ENCODE results near the gene SCN8A. TPM values are rescaled to one million over a fixed set of nuclear protein-coding genes. Genes with fewer than 3 reads are reported as not detected.
"Not testable (repeated sequence)": the region's sequence is repeated elsewhere in the genome, so short reads cannot be mapped to it uniquely, and the experiment has no call there.

Gene SCN8A
- total RNA-seq, 2 experiments from 2014 or later, result 0.52 to 0.67 TPM

GRCh38 chr12:51631591-51631990 is 40.6 kb downstream of the SCN8A start:
- no peaks in the 10 kb centered on the region for H3K9me3 Mint-ChIP-seq
- POLR2A ChIA-PET, result no interaction called here
- no peak overlapping the region for H3K27ac Mint-ChIP-seq
- H3K36me3 Mint-ChIP-seq (ENCODE audit: low read depth), result no peaks in the 10 kb centered on the region
- CTCF ChIA-PET, result no interaction called here
- H3K4me1 Mint-ChIP-seq, result no peaks in the 10 kb centered on the region
- no peak overlapping the region for H3K4me3 Mint-ChIP-seq
- DNase-seq, result no peak
- H3K27me3 Mint-ChIP-seq, result peaks cover 17% of the 10 kb centered on the region

- Mint-ChIP-seq H3K9me3 (no peaks in the 10 kb centered on the region), H3K36me3 (ENCODE audit: low read depth) (no peaks in the 10 kb centered on the region)
- CTCF ChIA-PET, result no interaction called here
These were observed 41.6 kb downstream of the SCN8A start for GRCh38 chr12:51632623-51633022.

DNA sequence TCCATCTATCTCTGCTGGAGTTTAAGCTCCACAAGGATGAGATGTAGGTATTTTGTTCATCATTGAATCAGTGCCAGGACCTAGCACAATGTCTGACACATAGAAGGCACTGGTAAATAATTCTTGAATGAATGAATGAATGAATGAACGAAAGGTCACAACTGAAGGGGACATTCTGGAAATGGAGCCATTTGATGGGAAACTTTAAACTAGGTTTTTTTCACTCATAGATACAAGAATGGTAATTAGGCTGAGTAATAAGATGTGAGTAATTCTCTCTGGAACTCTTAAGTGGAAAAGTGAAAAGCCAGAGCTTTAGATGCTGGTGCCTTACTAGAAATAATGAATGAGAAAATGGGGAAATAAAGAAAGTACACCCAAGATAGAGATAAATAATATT is 44.3 kb downstream of the SCN8A start:
- Mint-ChIP-seq H3K27me3 (peaks cover 9% of the 10 kb centered on the region), H3K4me1 (no peaks in the 10 kb centered on the region), H3K4me3 (no peak overlapping the region), H3K9me3 (no peaks in the 10 kb centered on the region), H3K36me3 (ENCODE audit: low read depth) (no peaks in the 10 kb centered on the region), H3K27ac (no peak overlapping the region)
- POLR2A ChIA-PET, result no interaction called here
- no peak for DNase-seq
- CTCF ChIA-PET, result interaction anchor here (1.3 kb wide), 1 partner anchor 74 kb away, joined by 3 read pairs; no protein-coding TSS in a partner anchor

More at GRCh38 chr12:51632623-51633022, 41.6 kb downstream of the SCN8A start:
- no peak overlapping the region for H3K4me3 Mint-ChIP-seq
- H3K4me1 Mint-ChIP-seq, result no peaks in the 10 kb centered on the region
- POLR2A ChIA-PET, result no interaction called here
- DNase-seq, result no peak
- peaks cover 15% of the 10 kb centered on the region for H3K27me3 Mint-ChIP-seq
- no peak overlapping the region for H3K27ac Mint-ChIP-seq

GRCh38 chr12:51636581-51636980 is 45.5 kb downstream of the SCN8A start:
- Mint-ChIP-seq H3K4me1 (no peaks in the 10 kb centered on the region), H3K27me3 (peaks cover 12% of the 10 kb centered on the region), H3K4me3 (no peak overlapping the region), H3K27ac (no peak overlapping the region), H3K9me3 (no peaks in the 10 kb centered on the region), H3K36me3 (ENCODE audit: low read depth) (no peaks in the 10 kb centered on the region)
- POLR2A ChIA-PET, result no interaction called here
- CTCF ChIA-PET, result no interaction called here
- DNase-seq, result no peak

- no peak overlapping the region for H3K4me3 Mint-ChIP-seq
- H3K9me3 Mint-ChIP-seq, result no peaks in the 10 kb centered on the region
- H3K27me3 Mint-ChIP-seq, result peaks cover 12% of the 10 kb centered on the region
- DNase-seq, result no peak
- no peak overlapping the region for H3K27ac Mint-ChIP-seq
- ChIA-PET CTCF (no interaction called here), POLR2A (no interaction called here)
- H3K4me1 Mint-ChIP-seq, result no peaks in the 10 kb centered on the region
- no peaks in the 10 kb centered on the region for H3K36me3 Mint-ChIP-seq (ENCODE audit: low read depth)
These were observed 46.0 kb downstream of the SCN8A start for GRCh38 chr12:51636986-51637385.

- CTCF ChIA-PET, result no interaction called here
- Mint-ChIP-seq H3K27ac (no peak overlapping the region), H3K4me3 (no peak overlapping the region), H3K4me1 (no peaks in the 10 kb centered on the region), H3K36me3 (ENCODE audit: low read depth) (no peaks in the 10 kb centered on the region), H3K9me3 (no peaks in the 10 kb centered on the region), H3K27me3 (peaks cover 7% of the 10 kb centered on the region)
- no peak for DNase-seq
- POLR2A ChIA-PET, result no interaction called here
These were observed 48.3 kb downstream of the SCN8A start for GRCh38 chr12:51639361-51639760.

DNA sequence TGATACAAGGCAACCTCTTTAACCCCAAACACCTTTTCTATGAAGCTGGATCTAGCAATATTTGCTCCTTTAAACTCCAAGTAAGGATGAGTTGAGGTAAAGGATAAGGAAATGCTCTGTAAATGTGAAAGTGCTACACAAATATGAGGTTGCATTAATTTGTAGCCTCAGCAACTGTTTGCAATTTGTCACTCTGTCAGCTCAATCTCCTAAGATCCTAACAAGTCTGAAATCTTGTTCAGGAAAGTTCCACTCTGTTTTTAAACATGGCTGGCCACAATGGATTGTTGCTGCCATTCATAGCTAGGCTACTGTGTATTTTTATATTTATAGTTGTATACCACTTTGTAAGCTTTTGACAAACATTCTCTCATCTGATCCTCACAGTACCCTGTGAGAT is 51.3 kb downstream of the SCN8A start:
- no peak for DNase-seq
- Mint-ChIP-seq H3K27ac (no peak overlapping the region), H3K27me3 (peaks cover 7% of the 10 kb centered on the region), H3K9me3 (no peaks in the 10 kb centered on the region), H3K4me3 (no peak overlapping the region), H3K36me3 (ENCODE audit: low read depth) (no peaks in the 10 kb centered on the region), H3K4me1 (no peaks in the 10 kb centered on the region)
- POLR2A ChIA-PET, result no interaction called here
- CTCF ChIA-PET, result no interaction called here

GRCh38 chr12:51643951-51644350 is 52.9 kb downstream of the SCN8A start:
- ChIA-PET CTCF (no interaction called here), POLR2A (no interaction called here)
- Mint-ChIP-seq H3K36me3 (ENCODE audit: low read depth) (no peaks in the 10 kb centered on the region), H3K4me3 (no peak overlapping the region), H3K4me1 (no peaks in the 10 kb centered on the region), H3K27me3 (peaks cover 7% of the 10 kb centered on the region), H3K9me3 (no peaks in the 10 kb centered on the region), H3K27ac (no peak overlapping the region)
- DNase-seq, result no peak

DNA sequence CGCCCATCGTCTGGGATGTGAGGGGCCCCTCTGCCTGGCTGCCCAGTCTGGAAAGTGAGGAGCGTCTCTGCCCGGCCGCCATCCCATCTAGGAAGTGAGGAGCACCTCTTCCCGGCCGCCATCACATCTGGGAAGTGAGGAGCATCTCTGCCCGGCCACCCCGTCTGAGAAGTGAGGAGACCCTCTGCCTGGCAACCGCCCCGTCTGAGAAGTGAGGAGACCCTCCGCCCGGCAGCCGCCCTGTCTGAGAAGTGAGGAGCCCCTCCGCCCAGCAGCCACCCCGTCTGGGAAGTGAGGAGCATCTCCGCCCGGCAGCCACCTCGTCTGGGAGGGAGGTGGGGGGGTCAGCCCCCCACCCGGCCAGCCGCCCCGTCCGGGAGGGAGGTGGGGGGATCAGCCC is 53.7 kb downstream of the SCN8A start:
- H3K36me3 Mint-ChIP-seq (ENCODE audit: low read depth); CTCF ChIA-PET; DNase-seq; H3K4me1 Mint-ChIP-seq; POLR2A ChIA-PET; H3K4me3 Mint-ChIP-seq; H3K9me3 Mint-ChIP-seq; H3K27me3 Mint-ChIP-seq; H3K27ac Mint-ChIP-seq: not testable (repeated sequence)

DNA sequence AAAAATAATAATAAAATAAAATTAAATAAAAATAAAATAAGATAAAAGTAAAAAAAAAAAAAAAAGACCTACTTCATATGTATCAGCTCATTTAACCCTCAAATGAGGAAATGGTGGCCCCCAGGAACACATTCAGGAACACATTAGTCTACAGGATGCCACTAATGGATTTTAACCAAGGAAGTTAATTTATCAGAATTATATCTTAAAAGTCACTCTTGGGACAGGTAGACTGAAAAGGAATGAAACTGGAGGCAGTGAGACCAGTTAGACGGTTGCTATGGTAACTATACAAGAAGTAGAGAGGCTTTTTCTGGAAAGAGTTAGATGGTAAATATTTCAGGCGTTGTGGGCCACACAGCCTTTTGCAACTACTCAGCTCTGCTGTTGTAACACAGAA is 54.9 kb downstream of the SCN8A start:
- CTCF ChIA-PET, result no interaction called here
- Mint-ChIP-seq H3K36me3 (ENCODE audit: low read depth) (no peaks in the 10 kb centered on the region), H3K27ac (no peak overlapping the region), H3K27me3 (peaks cover 2% of the 10 kb centered on the region), H3K4me1 (no peaks in the 10 kb centered on the region), H3K9me3 (no peaks in the 10 kb centered on the region), H3K4me3 (no peak overlapping the region)
- POLR2A ChIA-PET, result no interaction called here
- no peak for DNase-seq

DNA sequence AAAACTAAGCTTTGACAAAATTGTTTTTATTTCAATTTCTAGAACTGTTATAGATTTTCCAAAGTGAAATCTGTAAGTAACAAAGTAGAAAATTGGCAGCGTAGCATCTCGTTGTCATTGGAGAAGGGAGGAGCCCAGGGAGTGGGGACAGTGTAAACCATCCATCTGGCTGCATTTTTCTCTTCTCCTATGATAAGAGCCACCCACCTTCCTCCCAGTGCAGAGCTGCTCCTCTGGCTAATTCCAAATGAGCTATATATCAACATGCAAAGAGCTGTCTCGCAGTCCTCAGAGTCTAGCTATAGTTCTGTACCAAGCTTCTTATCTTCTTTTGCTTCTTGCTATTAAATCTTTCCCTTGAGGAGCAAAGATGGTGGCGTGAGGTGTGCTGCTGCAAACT is 56.6 kb downstream of the SCN8A start:
- H3K36me3 Mint-ChIP-seq (ENCODE audit: low read depth), result no peaks in the 10 kb centered on the region
- no peak overlapping the region for H3K27ac Mint-ChIP-seq
- ChIA-PET POLR2A (no interaction called here), CTCF (no interaction called here)
- H3K4me1 Mint-ChIP-seq, result no peaks in the 10 kb centered on the region
- no peak overlapping the region for H3K4me3 Mint-ChIP-seq
- peaks cover 7% of the 10 kb centered on the region for H3K27me3 Mint-ChIP-seq
- no peaks in the 10 kb centered on the region for H3K9me3 Mint-ChIP-seq
- DNase-seq, result no peak

DNA sequence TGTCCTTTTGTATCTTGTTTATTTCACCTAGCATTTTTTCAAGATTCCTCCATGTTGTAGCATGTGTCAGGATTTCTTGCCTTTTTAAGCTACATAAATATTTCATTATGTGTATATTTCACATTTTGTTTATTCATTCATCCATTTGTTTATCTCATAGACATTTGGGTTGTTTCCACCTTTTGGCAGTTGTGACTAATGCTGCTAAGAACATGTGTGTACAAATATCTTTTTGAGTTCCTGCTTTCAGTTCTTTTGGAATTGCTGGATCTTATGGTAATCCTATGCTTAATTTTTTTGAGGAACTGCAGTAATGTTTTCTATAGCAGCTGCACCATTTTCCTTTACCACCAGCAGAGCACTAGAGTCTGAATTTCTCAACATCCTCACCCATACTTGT is 62.4 kb downstream of the SCN8A start:
- Mint-ChIP-seq H3K36me3 (ENCODE audit: low read depth) (no peaks in the 10 kb centered on the region), H3K27ac (no peak overlapping the region), H3K9me3 (no peaks in the 10 kb centered on the region), H3K4me3 (no peak overlapping the region), H3K27me3 (peaks cover 33% of the 10 kb centered on the region), H3K4me1 (no peaks in the 10 kb centered on the region)
- ChIA-PET CTCF (no interaction called here), POLR2A (no interaction called here)
- no peak for DNase-seq

- Mint-ChIP-seq H3K36me3 (ENCODE audit: low read depth) (no peaks in the 10 kb centered on the region), H3K27me3 (peaks cover 35% of the 10 kb centered on the region), H3K27ac (no peak overlapping the region), H3K9me3 (no peaks in the 10 kb centered on the region), H3K4me1 (no peaks in the 10 kb centered on the region), H3K4me3 (no peak overlapping the region)
- ChIA-PET POLR2A (no interaction called here), CTCF (no interaction called here)
- no peak for DNase-seq
These were observed 70.2 kb downstream of the SCN8A start for GRCh38 chr12:51661199-51661598.

DNA sequence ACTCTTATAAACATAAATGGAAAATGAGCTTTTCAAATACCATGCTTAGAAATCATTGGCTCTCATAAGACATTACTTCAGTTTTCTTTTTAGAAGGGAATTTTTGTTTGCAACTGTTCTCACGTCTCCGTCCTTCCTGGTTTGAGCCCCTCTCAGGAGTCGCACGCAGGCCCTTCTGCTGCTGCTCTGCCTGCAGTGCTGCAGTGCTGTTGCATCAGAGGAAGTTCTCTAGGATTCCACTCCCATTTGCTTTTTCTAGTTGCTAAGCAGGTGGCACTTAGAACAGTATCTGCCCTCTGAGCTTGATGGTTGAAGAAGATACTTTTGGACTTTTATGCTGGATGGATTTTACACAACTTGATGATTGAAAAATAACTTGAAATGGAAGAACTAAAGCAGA is 70.8 kb downstream of the SCN8A start:
- CTCF ChIA-PET, result no interaction called here
- Mint-ChIP-seq H3K4me3 (no peak overlapping the region), H3K36me3 (ENCODE audit: low read depth) (no peaks in the 10 kb centered on the region), H3K27ac (no peak overlapping the region), H3K4me1 (no peaks in the 10 kb centered on the region), H3K9me3 (no peaks in the 10 kb centered on the region), H3K27me3 (peaks cover 30% of the 10 kb centered on the region)
- POLR2A ChIA-PET, result no interaction called here
- no peak for DNase-seq

- peaks cover 24% of the 10 kb centered on the region for H3K27me3 Mint-ChIP-seq
- H3K4me1 Mint-ChIP-seq, result no peaks in the 10 kb centered on the region
- POLR2A ChIA-PET, result no interaction called here
These were observed 71.7 kb downstream of the SCN8A start for GRCh38 chr12:51662728-51663154.

More at GRCh38 chr12:51662728-51663154, 71.7 kb downstream of the SCN8A start:
- DNase-seq, result no peak
- Mint-ChIP-seq H3K4me3 (no peak overlapping the region), H3K9me3 (no peaks in the 10 kb centered on the region), H3K27ac (no peak overlapping the region), H3K36me3 (ENCODE audit: low read depth) (no peaks in the 10 kb centered on the region)
- CTCF ChIA-PET, result interaction anchor here (1.2 kb wide), 1 partner anchor 16 kb away, joined by 3 read pairs; no protein-coding TSS in a partner anchor

Measured in activated CD4-positive, alpha-beta T cell treated with anti-CD3 and anti-CD28 coated beads, Interleukin-2, amount 10 ng/mL, durations not matched to agents 7 days and 5 days (primary cell).